Iris pigment epithelial cell (primary cell): ENCODE data around the gene ZNF664.

Source experiments
- DNase-seq: peaks from one replicate; pipeline ENCODE4 v3.0.0-alpha.2; 2011; ENCODE audit warnings: low read depth

ZNF664 gene

DNA sequence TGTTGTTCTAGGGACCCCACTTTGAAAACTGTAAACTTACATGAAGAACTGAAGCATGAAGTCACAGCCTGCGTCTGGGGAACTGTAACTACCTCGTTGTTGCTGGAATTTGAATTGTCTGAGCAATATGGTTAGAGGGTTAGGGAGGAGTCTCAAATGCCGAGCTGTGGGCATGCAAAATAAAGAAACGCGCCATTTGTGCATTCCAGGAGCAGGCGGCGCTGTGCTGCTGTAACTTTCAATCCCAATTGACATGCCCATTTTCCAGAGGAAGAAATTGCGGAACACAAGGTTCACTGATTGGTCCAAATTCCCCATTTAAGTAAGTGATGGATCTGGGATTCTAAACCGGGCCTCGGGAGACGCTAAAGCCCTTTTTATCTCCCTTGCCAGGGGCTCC is 61.3 kb downstream of the ZNF664 start:
- no peak for DNase-seq

DNA sequence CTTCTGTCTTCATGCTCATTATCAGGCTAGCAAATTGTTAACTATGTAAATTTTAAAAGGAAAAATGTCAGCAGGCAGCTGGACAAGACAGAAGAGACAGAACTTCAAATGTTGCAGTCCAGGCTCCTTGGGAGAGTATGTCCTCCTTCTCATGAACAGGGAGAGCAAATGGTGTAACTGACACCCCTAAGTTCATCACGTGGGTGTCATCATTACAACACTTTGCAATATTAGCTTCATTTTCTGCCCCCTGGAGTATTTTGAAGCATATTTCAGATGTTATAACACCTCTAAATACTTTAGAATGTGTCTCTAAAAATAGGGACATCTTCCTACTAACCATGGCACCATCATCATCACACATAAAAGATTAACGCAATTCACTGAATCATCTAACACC is 62.1 kb downstream of the ZNF664 start:
- DNase-seq: no peak

GRCh38 chr12:124036171-124036598 is 63.2 kb downstream of the ZNF664 start:
- no peak for DNase-seq

DNA sequence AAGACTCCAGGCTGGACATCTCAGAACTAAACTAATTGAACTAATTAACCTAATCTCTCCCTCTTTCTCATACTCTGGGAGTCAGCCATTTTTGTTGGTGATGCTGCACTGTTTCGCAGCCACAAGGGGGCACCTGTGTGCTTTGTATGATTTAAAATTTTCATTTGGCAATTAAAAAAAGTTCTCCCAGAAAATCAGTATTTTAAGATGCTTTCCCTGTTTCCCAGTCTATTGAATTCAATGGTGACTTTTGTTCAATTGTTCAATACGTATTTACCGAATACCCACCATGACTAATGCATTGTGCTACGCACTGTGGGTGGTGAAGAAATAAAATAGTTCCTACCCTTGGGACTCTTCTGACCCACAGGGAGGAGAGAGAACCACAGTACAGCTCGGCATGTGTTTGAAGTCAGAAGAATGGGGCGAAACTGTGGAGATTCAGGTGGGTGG is 63.7 kb downstream of the ZNF664 start:
- DNase-seq: peak; percentile 35

DNA sequence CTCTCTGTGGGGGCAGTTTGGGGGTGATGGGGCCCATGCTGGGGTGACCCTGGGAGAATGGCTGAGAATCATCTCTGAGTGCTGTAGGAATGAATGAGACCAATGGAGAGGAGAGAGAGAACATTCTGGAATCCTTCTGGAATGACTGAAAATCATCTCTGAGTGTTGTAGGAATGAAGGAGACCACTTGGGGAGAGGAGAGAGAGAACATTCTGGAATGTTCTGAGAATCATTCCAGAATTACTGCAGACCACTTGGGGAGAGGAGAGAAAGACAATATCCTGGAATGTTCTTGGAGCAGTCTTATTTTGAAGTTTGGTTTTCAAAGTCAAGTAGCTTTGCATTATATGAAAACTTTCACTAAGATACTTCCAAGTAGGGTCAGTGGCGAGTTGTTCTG is 64.3 kb downstream of the ZNF664 start:
- no peak for DNase-seq

DNA sequence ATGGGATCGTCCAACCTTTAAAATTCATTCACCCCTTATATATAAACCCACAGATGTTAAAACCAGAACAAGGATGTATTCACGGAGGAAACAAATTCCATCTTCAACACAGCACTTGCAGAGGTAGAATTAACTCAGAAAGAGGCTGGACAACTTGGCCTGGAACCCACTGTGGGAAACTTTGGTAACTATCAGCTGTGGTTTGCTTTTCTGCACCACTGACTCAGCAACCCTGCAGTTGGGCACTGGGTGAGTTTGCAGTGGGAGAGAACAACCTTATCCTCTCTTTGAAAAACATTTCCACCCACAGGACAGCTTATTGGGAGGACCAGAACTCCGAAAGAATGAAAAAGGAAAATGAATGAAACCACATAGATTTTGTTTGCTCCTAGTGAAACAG is 66.3 kb downstream of the ZNF664 start:
- peak; percentile 72 for DNase-seq

DNA sequence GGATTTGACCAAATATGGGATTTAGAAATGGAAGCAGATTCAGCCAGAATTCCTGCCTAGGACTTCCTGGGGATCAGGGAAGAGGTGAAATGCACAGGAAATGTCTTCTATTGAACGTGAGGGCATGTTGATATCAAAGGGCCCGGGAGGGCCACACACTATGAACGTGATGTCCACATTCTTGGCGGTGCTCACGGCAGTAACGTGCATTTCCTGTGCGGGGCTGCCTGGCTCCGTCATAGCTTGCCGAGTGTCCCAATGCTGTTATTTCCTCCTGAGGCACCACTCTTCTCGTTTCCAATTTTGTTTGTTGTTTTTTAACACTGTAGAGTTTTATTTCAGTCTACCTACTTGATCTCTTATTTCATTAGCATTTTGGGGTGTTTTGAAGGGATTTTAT is 67.3 kb downstream of the ZNF664 start:
- peak; percentile 50 for DNase-seq

- DNase-seq: no peak
Measured at GRCh38 chr12:124040737-124041136, 67.7 kb downstream of the ZNF664 start.

GRCh38 chr12:124041907-124042306 is 68.9 kb downstream of the ZNF664 start:
- no peak for DNase-seq

DNA sequence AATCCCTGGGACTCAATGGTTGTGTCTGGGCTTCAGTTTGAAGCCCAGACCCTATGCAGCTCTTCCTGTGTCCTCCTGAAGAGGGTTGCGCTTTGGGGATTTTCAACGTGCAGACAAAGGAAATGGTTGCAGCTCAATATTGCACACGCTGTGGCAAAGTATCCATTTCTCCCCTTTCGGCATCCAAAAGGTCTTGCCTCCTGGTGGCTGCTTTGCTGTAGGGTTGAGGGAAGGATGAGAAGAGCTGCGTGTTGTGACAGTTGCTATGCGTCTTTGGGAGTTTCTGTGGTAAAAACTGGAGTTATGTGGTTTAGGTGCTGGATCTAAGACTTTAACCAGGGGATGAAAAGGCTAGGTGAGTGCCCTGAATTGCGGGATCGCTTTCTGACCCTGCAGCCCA is 71.0 kb downstream of the ZNF664 start:
- no peak for DNase-seq

DNA sequence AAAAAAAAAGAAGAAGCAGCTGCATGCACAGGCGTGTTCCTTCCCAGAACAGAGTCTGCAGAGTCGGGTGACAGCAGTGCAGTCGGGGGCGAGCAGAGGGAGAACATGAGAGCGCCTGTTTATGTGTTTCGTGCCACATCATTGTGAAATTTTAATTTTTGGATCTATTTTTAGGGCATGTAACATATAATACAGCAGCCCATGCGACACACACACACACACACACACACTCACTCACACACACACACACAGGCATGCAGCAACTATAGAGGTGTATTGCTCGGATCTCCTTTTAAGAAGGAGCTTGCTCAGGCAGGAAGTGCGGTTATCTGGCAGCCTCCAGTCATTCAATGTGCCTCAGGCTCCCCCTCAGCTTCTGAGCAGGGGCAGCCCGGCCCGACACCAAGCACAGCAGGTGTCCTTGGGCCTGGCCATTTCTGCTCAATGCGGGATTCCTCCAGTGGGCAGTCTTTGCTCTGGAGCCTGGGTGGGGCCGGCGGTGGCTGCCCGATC is 71.8 kb downstream of the ZNF664 start:
- no peak for DNase-seq

DNA sequence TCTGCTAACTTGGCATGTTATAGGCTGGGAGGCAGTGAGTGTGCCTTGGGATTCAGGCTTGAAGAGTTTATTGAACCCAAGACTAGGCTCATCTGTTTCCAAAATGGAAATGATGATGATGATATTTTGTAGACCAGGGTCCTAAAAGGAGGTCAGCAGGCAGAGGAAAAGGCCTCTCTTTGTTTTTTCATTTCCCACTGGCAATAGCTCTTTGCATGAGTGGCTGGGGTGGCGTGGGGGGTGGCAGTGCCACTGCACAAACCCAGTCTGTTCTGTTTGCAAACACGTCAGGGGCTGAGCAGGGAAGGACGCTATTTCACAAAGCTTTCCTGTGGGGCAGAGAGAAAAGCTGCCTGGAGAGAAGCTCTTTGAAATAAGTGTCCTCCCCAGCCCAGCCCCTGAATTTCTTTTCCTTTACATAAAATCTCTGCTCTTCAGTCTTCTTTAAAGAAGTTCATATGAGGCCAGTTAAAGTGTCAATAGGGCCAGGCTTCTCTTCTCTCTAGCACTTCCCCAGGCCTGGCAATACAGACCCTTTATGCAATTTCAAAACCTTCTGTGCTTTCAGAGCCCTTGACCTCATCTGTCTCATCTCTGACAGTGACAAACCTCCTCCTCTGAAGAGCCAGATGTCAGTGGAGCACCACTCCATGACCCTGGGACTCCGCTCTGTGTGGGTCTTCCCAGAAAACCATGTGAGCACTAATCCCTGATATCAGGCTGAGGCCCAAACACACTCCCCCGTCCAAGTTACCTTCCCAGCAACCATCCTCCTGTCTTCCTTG is 72.8 kb downstream of the ZNF664 start:
- no peak for DNase-seq

- no peak for DNase-seq
Measured at GRCh38 chr12:124046456-124046740, 73.4 kb downstream of the ZNF664 start.

DNA sequence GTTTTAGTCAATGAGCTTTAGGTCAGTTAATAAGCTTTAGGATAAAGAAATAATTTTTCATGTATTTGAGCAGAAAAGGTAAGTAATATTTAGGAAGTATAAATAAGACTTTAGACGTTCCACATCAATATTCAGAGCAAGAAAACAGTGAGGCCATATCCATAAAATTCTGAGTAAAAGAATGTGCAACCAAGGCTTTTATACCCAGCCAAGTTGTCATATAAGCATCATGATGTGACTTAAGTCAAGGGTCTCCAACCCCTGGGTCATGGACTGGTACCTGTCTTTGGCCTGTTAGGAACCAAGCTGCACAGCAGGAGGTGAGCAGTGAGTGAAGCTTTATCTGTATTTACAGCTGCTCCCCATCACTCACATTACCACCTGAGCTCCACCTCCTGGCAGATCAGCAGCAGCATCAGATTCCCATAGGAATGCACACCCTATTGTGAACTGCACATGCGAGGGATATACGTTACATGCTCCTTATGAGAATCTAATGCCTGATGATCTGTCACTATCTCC is 74.1 kb downstream of the ZNF664 start:
- no peak for DNase-seq

DNA sequence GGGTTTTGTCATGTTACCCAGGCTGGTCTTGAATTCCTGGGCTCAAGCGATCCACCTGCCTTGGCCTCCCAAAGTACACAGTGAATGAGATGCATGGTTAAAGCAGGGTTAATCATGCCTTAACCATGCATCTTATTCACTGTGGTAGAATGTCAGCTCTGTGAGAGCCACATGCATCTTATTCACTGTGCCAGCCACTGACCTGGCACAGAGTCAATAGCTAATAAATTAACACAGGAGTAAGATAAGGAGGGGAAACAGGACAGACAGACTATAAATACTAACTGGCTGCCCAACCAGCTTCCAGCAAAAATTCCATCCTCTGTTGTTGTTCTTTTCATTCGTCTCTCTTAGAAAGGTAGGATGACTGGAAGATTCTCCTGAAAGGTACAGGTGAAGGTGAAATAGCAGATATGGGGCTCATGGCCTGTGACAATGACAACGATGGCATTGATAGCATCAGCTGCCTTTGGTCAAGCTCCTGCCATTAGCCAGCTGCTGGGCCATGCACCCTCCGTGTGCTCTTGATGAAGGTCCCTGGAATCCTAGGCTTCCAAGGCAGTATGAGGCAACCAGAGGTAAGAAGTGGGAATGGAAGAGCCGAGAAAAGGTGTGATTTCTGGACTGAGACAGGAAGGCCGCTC is 76.6 kb downstream of the ZNF664 start:
- DNase-seq: no peak

- DNase-seq: peak; percentile 75
Measured at GRCh38 chr12:124053851-124054250, 80.8 kb downstream of the ZNF664 start.

- no peak for DNase-seq
Measured at GRCh38 chr12:124055066-124055465, 82.1 kb downstream of the ZNF664 start.

- DNase-seq: no peak
Measured at GRCh38 chr12:124057691-124058090, 84.7 kb downstream of the ZNF664 start.

DNA sequence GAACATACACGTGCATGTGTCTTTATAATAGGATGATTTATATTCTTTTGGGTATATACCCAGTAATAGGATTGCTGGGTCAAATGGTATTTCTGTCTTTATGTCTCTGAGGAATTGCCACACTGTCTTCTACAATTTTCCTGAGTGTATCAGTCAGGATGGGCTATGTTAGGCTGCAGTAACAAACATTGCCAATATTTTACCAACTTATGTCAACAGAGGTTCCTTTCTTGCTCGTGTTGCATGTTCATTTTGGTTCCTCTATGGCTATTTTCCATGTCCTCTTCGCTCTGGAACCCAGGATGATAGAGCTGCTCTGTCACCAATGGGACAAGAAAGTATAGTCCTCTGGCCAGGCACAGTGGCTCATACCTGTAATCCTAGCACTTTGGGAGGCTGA is 86.7 kb downstream of the ZNF664 start:
- DNase-seq: no peak
